Measurements from ENCODE around the gene FBRS. TPM values are rescaled to one million over a fixed set of nuclear protein-coding genes. Genes with fewer than 3 reads are reported as not detected.

Gene FBRS
- total RNA-seq, 1 experiment from 2014 or later: 16.8 TPM

GRCh38 chr16:30641378-30641982 is 16.8 kb upstream of the FBRS start:
- H2BK12ac ChIP-seq (ENCODE audit: insufficient read length, low read depth, low read length): no peak overlapping the region
- no peak overlapping the region for H3K23ac ChIP-seq (ENCODE audit: insufficient read length, low read depth, low read length)
- no peak overlapping the region for H4K8ac ChIP-seq (replicated peaks; ENCODE audit: insufficient read length, low read depth, low read length)
- H2AK5ac ChIP-seq (ENCODE audit: insufficient read length, low read length): no peak overlapping the region
- no peak for TF ChIP-seq CTCF (conservative IDR thresholded peaks at IDR 0.05)
- H3K27ac ChIP-seq (ENCODE audit: insufficient read length, low read depth, low read length): no peak overlapping the region
- no peak overlapping the region for H3K4ac ChIP-seq (ENCODE audit: low read depth, low read length)
- no peak overlapping the region for H3K4me3 Mint-ChIP-seq
- no peak overlapping the region for H4K91ac ChIP-seq (ENCODE audit: insufficient read length, low read depth, low read length)
- H3K14ac ChIP-seq (ENCODE audit: insufficient read depth, low read length): no peak overlapping the region
- no peak for DNase-seq
- H2AFZ ChIP-seq (ENCODE audit: low read length): no peak overlapping the region
- H3K56ac ChIP-seq (ENCODE audit: insufficient read length, low read depth, low read length): no peak overlapping the region
- no peaks in the 10 kb centered on the region for H3K36me3 Mint-ChIP-seq (ENCODE audit: insufficient read depth in 1 of 3, low read depth in 3 of 3)
- H2BK5ac ChIP-seq (ENCODE audit: insufficient read length, low read length): no peak overlapping the region
- no peaks in the 10 kb centered on the region for H3K27me3 ChIP-seq (ENCODE audit: insufficient read depth, low read length)
- no peak overlapping the region for H2BK15ac ChIP-seq (ENCODE audit: low read depth, low read length)
- H3K23me2 ChIP-seq (ENCODE audit: insufficient read length, low read depth, low read length, poor library complexity, severe bottlenecking): no peaks in the 10 kb centered on the region
- H4K20me1 ChIP-seq (ENCODE audit: control insufficient read depth, insufficient read depth, insufficient read length): no peaks in the 10 kb centered on the region
- H4K5ac ChIP-seq (ENCODE audit: insufficient read length, low read depth, low read length): no peak overlapping the region
- no peaks in the 10 kb centered on the region for H3K79me2 ChIP-seq (ENCODE audit: insufficient read depth, low read length)
- H3K4me1 ChIP-seq (ENCODE audit: insufficient read depth, low read length): no peaks in the 10 kb centered on the region
- H3K27me3 Mint-ChIP-seq (ENCODE audit: low read depth): peaks cover 38% of the 10 kb centered on the region
- H3T11ph ChIP-seq (ENCODE audit: low read length): no peak overlapping the region
- H3K4me1 Mint-ChIP-seq: no peaks in the 10 kb centered on the region
- no peak overlapping the region for H3K4me2 ChIP-seq (ENCODE audit: insufficient read depth, insufficient read length, low read length)
- no peaks in the 10 kb centered on the region for H3K9me3 Mint-ChIP-seq
- H3K9ac ChIP-seq (ENCODE audit: extremely low read depth, insufficient read length, low read length): no peak overlapping the region
- H3K9me3 ChIP-seq (ENCODE audit: control insufficient read depth, low read depth, low read length): no peaks in the 10 kb centered on the region
- no peak overlapping the region for H2BK20ac ChIP-seq (ENCODE audit: low read depth, low read length, poor library complexity, severe bottlenecking)
- no peak overlapping the region for H3K18ac ChIP-seq (ENCODE audit: insufficient read length, low read depth, low read length)
- H2BK120ac ChIP-seq (ENCODE audit: low read depth, low read length, poor library complexity, severe bottlenecking): no peak overlapping the region
- no peak overlapping the region for H3K27ac Mint-ChIP-seq
- no CpG with 5 or more reads among the region's 3 CpGs for WGBS (ENCODE audit: extremely low coverage, insufficient read length, low lambda C conversion rate)
- no peaks in the 10 kb centered on the region for H3K79me1 ChIP-seq (ENCODE audit: insufficient read depth, low read depth, low read length, poor library complexity, severe bottlenecking)

All from H9 (cell line).